AG09309 (cell line): ENCODE measurements around the gene RBM38.

ENCODE experiments used
- DNase-seq: peaks from one replicate; pipeline ENCODE4 v3.0.0-alpha.2; 2010; ENCODE audit warnings: low read depth
- H3K4me3 ChIP-seq: 2 replicates; pipeline ENCODE4 v1.5.1; 2011; ENCODE audit warnings: mild to moderate bottlenecking, low read depth, low read length, moderate library complexity; ENCODE audit not compliant: control insufficient read depth
- CTCF ChIP-seq: IDR thresholded peaks from 2 replicates; pipeline ENCODE4 v1.5.1; 2011; ENCODE audit warnings: mild to moderate bottlenecking, low read depth, low read length, inconsistent platforms; ENCODE audit not compliant: insufficient read depth, control insufficient read depth; ENCODE audit errors: missing control alignments

Gene RBM38

GRCh38 chr20:57380081-57380750, 11.0 kb upstream of the RBM38 start:
- no peak overlapping the region for H3K4me3 ChIP-seq
- no peak for DNase-seq
- TF ChIP-seq CTCF: no peak

GRCh38 chr20:57381596-57382503, 9.3 kb upstream of the RBM38 start:
- TF ChIP-seq CTCF: peak; percentile 96
- peak; percentile 31 for DNase-seq
- no peak overlapping the region for H3K4me3 ChIP-seq

- H3K4me3 ChIP-seq: no peak overlapping the region
- no peak for TF ChIP-seq CTCF
- no peak for DNase-seq
Measured at GRCh38 chr20:57382516-57382915, 8.7 kb upstream of the RBM38 start.

GRCh38 chr20:57383447-57384347, 7.5 kb upstream of the RBM38 start:
- TF ChIP-seq CTCF: no peak
- H3K4me3 ChIP-seq: no peak overlapping the region
- DNase-seq: no peak

- no peak overlapping the region for H3K4me3 ChIP-seq
- no peak for TF ChIP-seq CTCF
- DNase-seq: no peak
Measured at GRCh38 chr20:57384486-57384885, 6.7 kb upstream of the RBM38 start.
